ENCODE data around the gene MRPL11.

The MRPL11 gene

GRCh38 chr11:66391322-66391721 is 47.3 kb downstream of the MRPL11 start:
- no peak for DNase-seq (ENCODE audit: low read depth in 3 of 3)

GRCh38 chr11:66388780-66389386 is 49.8 kb downstream of the MRPL11 start:
- DNase-seq (ENCODE audit: low read depth in 3 of 3), result peak; percentile 41 to 74 (median 66)

GRCh38 chr11:66386171-66387069 is 52.2 kb downstream of the MRPL11 start:
- peak; percentile 71 to 85 (median 76) for DNase-seq (ENCODE audit: low read depth in 3 of 3)

All from stimulated activated CD4-positive, alpha-beta T cell treated with anti-CD3 and anti-CD28 coated beads, TNF-alpha, amount 100 ng/mL, for 48 hours (primary cell).